A549 (cell line): Measurements from ENCODE around the gene FAM149B1.

Experiments used
- CTCF ChIP-seq: fragments of >200 bp; sonication (Bioruptor Twin); formaldehyde crosslinking; IDR thresholded peaks from 3 replicates; pipeline ENCODE4 v1.5.1; 2016
- EP300 ChIP-seq, 2 experiments: fragments of >200 bp; sonication (Bioruptor Twin); formaldehyde crosslinking; IDR thresholded peaks; 2 replicates in 1 of 2; 3 replicates in 1 of 2; pipeline ENCODE4 v1.6.1; 2016 to 2017
- KDM1A ChIP-seq: fragments of 200-600 bp; sonication (generic); IDR thresholded peaks from 2 replicates; pipeline ENCODE4 v1.6.1; 2016; ENCODE audit warnings: low read depth, mild to moderate bottlenecking
- NFE2L2 ChIP-seq: fragments of 150-350 bp; conservative IDR thresholded peaks from 2 replicates; pipeline ENCODE4 v1.6.1; 2014; ENCODE audit warnings: low read length
- NPAS2 ChIP-seq: fragments of 250-450 bp; sonication (Bioruptor Pico); IDR thresholded peaks from 2 replicates; pipeline ENCODE4 v1.8.0; 2022; ENCODE audit warnings: mild to moderate bottlenecking, moderate library complexity, borderline replicate concordance
- POLR2A ChIP-seq: IDR thresholded peaks from 2 replicates; pipeline ENCODE4 v1.6.1; 2012; ENCODE audit warnings: mild to moderate bottlenecking, low read length
- RFX5 ChIP-seq: fragments of 450-650 bp; IDR thresholded peaks from 2 replicates; pipeline ENCODE4 v1.7.1; 2014; ENCODE audit warnings: antibody characterized with exemption, mild to moderate bottlenecking, moderate library complexity
- TF ChIP-seq, protein P1 (sequence below): fragments of 450-650 bp; IDR thresholded peaks from 2 replicates; pipeline ENCODE4 v1.6.1; 2014; ENCODE audit warnings: antibody characterized with exemption

- TF ChIP-seq CTCF = no peak
- no peak for TF ChIP-seq POLR2A
- no peak for TF ChIP-seq EP300 (IDR thresholded peaks at IDR 0.05)
- no peak for TF ChIP-seq RFX5
- TF ChIP-seq, protein P1, sequence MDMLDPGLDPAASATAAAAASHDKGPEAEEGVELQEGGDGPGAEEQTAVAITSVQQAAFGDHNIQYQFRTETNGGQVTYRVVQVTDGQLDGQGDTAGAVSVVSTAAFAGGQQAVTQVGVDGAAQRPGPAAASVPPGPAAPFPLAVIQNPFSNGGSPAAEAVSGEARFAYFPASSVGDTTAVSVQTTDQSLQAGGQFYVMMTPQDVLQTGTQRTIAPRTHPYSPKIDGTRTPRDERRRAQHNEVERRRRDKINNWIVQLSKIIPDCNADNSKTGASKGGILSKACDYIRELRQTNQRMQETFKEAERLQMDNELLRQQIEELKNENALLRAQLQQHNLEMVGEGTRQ = no peak
- no peak for TF ChIP-seq NFE2L2
- no peak for TF ChIP-seq NPAS2 (CRISPR knock-in tag)
- TF ChIP-seq KDM1A = no peak
Observed at GRCh38 chr10:73205890-73206289, 38.0 kb downstream of the FAM149B1 start.
